Ureter (tissue), 1 donor: Measurements from ENCODE around the gene SLC26A6. TPM values are rescaled to one million over a fixed set of nuclear protein-coding genes. Genes with fewer than 3 reads are reported as not detected.

Experiments used
- DNase-seq: peaks from one replicate; pipeline ENCODE4 v3.0.0-alpha.2; 2020; ENCODE audit warnings: low spot score
- total RNA-seq: library from RNA; stranded (reverse); gene quantifications from one replicate; pipeline ENCODE4 v1.2.4, GENCODE V29; 2023
- donor health status: DM: yes; HTN: yes; CAD: no.

Gene SLC26A6, protein sequence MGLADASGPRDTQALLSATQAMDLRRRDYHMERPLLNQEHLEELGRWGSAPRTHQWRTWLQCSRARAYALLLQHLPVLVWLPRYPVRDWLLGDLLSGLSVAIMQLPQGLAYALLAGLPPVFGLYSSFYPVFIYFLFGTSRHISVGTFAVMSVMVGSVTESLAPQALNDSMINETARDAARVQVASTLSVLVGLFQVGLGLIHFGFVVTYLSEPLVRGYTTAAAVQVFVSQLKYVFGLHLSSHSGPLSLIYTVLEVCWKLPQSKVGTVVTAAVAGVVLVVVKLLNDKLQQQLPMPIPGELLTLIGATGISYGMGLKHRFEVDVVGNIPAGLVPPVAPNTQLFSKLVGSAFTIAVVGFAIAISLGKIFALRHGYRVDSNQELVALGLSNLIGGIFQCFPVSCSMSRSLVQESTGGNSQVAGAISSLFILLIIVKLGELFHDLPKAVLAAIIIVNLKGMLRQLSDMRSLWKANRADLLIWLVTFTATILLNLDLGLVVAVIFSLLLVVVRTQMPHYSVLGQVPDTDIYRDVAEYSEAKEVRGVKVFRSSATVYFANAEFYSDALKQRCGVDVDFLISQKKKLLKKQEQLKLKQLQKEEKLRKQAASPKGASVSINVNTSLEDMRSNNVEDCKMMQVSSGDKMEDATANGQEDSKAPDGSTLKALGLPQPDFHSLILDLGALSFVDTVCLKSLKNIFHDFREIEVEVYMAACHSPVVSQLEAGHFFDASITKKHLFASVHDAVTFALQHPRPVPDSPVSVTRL
- total RNA-seq = 12.3 TPM

DNA sequence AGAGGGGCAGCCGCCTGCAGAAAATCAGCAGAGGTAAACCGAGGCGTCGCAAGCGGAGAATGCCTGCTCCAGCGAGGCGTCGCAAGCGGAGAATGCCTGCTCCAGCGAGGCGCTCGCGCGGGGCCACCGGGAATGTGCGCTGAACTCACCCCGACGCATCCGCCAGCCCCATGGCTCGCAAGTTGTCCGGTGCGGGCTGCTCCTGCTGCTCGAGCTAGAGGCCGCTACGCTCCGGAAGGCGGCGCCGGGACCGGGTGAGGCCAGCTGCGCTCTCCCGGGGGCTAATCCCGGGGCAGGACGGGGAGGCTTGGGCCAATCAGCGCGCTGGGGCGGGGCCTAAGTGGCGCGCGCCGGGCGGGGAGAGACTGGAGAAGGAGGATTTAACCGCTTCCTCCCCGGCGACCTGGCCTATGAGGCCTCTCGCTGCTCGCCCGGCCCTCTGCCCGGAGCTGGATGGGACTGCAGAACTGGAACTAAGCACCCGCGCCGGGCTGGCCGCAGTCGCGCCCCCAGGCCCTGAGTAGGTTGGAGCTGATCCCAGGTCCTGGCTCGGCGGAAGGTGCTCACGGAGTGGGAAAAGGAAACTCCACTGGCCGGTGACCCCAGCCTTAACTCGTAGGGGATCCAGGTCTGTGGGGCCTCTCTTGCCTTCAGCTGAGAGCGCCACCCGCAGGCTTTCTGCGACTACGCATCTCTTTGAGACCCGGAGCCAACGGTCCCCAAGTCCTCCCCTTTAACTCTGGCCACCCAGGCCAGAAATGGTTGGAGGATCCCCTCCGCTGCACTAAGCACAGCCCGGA is at the start of gene SLC26A6:
TSS of gene SLC26A6 (minus strand) at position 240 of the 800 bp plus-strand sequence. CDS start at position 172, 68 bp downstream.
- DNase-seq = peak; percentile 97

GRCh38 chr3:48684480-48685143 is 49.4 kb upstream of the SLC26A6 start:
- no peak for DNase-seq

GRCh38 chr3:48684054-48684349 is 48.7 kb upstream of the SLC26A6 start:
- no peak for DNase-seq

DNA sequence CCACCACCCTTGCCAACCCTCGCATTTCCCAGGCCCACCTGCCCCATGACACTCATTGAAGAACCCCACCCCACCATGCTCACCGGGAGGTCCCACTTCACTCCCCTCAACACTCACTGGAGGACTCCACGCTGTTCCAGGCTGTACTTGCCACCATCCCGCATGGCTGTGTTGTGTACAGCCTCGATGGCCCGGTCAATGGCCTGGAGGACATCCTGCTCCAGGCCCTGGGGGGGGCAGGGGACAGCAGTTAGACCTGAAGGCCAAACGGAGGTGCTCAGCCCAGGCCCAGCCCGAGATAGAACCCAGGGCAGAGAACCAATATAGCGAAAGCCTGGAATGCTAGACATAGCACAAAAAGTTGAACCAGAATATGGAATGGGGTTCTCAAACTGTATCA is 47.5 kb upstream of the SLC26A6 start:
- DNase-seq = no peak

GRCh38 chr3:48681974-48682610 is 46.8 kb upstream of the SLC26A6 start:
- no peak for DNase-seq

DNA sequence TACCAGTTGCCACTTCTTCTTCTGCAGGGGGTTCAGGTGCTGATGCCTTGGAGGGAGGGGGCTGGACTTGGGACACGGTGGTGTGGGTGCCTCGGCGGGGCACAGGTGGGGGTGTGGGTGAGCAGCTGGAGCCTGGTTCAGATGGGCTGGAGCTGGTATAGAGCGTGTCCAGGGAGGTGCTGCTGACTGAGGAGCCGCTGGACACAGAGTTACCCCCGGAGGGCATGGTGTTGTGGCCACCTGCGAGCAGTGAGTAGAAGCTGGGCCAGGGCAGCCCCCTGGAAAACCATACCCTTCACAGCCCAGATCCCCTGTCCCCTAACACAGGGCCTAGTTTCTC is 46.2 kb upstream of the SLC26A6 start:
- DNase-seq = no peak

GRCh38 chr3:48680811-48681540 is 45.7 kb upstream of the SLC26A6 start:
- DNase-seq = no peak

- DNase-seq = no peak
Observed at GRCh38 chr3:48679411-48680391, 44.4 kb upstream of the SLC26A6 start.

DNA sequence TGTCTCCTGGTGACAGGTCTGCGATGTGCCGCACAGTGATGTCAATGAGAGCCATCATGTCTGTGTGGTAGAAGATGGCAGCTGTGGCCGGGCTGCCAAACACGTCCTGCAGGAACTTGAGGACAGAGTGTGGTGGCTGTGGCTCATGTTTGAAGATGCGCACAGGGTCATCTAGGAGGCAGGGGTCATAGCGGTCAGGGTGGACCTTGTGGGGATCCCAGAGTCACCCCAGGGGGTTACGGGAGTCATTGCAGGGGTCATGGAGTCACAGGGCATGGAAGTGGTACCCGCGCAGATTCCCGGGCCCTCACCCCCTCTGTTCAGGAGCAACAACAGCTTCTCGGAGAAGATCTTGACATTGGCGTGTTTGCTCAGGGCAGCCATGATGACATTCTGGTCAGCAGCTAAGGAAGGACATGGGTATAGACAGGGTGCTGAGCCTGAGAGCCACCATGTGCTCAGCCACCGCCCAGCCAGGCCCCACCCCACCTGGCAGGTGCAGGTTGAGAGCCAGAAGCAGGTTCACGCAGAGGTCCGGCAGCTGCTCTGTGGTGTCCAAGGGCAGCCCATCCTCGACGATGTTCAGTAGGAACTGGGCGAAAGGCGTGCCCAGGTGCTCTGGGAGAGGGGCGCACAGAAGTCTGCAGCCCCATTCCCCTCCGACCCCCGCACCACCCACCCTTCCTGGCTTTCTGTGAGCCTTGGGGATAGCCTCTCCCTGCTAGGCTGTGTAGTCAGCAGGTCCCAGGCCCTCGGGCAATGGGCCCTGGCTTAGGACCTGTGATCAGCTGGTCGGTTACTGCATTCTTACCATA is 43.5 kb upstream of the SLC26A6 start:
- DNase-seq = no peak

- no peak for DNase-seq
Observed at GRCh38 chr3:48678056-48678455, 42.8 kb upstream of the SLC26A6 start.

DNA sequence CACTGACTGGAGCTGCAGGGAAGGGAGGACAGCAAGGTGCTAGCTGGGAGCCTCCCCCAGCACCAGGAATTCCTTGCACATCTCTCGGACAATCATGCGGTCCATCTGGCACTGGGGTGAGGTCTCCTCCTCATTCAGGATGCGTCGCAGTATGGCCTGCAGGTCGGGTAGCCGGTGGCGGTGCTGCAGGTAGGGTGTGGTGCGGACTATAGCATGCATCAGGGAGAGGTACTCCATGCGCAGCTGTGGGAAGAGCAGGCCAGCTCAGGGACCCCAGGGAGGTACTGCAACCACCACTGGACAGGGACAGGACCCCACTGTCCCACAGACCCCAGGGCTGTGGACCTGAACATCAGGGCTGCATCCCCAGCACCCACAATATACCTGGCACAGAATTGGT is 39.2 kb upstream of the SLC26A6 start:
- DNase-seq = no peak

DNA sequence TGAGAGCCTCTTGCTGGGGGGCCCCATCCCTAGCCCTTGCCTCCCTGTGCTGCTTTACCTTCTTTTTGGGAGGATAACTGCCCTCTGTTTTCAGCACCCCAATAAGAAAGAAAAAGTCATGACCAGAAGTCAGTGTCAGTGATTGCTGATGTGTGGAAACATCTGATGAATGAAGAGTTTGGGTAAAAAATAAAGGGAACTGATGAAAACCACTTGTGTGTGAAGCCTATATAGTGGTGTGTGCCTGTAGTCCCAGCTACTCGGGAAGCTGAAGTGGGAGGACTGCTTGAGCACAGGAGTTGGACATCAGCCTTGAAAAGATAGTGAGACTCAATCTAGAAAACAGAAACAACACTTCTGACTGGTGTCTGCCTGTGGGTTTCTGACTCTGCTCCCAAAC is 37.3 kb upstream of the SLC26A6 start:
- DNase-seq = no peak

DNA sequence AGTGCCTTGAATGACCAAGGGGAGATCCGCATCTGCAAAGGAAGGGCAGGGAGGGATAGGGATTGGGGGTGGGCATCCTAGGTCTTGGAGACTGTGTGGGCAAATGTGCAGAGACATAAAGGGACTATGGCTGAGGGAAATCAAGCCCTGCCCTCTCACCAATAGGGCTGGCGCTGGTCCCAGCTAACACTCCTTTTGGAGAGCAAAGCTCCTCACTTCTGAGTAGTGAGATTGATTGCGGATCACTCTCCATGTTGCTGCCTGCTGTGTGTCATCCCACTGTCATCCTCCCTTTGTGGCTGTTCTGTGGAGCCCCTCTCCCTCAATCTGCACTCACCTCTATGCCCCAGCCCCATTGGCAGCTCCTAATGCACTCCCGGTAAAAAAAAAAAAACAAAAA is 29.7 kb upstream of the SLC26A6 start:
- no peak for DNase-seq

DNA sequence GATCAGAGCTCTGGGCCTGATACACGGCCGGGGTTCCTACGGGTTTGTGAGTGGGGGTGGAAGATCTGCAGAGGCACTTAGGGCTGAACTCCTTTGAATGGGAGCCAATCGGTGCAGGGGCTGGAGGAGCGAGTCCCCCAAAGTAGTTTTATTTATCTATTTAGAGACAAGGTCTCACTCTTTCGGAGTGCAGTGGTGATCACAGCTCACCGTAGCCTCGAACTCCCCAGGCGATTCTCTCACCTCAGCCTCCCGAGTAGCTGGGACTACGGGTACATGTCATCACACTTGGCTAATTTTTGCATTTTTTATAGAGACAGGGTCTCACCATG is 29.0 kb upstream of the SLC26A6 start:
- no peak for DNase-seq

DNA sequence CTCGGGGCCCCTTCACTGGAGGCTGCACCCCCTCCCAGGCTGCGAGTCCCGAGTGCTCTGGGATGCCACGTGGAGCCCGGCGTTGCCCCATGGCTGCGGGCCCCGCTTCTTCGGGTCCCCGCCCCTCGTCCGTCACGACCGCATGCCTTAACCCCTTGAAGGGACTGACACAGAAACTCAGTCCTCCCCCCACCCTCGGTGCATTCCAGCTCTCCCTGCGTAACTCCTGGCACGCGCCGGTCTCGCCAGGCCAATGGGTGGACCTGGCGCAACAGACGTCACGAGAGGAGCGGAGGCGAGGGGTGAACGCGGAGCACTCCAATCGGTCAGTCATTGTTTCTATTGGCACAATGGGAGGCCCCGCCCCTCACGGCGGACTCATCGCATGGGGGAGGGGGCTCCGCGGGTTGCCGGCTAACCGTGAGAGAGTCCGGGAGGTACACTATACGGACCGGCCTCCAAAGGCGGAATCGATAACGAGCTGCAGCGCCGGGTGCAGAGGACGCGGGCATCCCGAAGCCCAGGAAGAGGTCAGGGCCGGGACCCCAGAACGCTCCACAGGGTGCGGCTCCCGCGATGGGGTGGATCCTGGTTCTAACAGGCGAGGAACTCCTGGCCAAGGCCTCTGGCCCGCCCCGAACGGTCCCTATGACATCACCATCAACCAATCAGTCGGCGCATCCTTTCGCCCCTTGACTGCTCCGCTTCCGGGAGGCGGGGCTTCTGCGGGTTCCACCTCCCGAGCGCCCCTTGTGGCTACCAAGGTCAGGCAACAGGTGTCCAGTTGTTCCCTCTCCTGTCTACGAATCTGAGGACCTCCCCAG is 28.4 kb upstream of the SLC26A6 start:
- DNase-seq = peak; percentile 96

DNA sequence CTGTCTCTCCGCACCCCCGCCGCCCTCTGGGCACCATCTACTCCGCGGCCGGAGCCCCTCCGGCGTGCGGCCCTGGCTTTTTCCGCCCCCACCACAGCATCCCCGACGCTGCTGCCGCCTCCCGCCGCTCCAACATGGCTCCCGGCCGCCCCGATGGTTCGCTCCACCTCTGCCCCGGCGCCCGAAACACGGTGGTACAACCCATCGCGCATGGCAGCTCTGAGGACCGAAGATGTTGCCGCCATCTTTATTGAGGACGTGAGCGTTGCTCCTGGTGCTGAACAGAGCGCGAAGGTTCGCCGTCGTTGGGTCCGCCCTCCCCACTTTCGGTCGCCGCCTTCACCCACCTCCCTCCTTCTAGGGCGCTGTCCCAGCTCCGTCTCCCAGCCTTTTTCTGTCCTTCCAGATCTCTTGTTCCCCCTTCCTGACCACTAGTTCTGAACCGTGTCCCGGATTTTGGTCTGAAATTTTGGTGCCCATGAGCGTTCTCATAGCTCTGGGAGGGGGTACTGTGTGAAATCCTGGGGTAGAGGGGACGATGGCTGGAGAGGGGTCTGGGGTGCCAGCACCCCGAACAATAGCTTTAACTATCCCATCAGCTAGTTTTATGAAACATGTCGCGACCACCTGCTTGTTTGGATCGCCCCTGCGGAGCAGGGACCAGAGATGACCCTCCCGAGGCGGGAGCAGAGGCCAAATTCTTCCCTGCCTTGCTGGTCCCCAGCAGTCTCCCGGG is 27.7 kb upstream of the SLC26A6 start, which contains the start of gene CELSR3:
TSS of gene CELSR3 (minus strand) at position 134 of the 736 bp plus-strand sequence. CDS start 252 bp downstream, outside the sequence.
- DNase-seq = peak; percentile 83

- no peak for DNase-seq
Observed at GRCh38 chr3:48662145-48662752, 27.0 kb upstream of the SLC26A6 start.
